HG02870 (cell line): Measurements from ENCODE around the gene C1QTNF9.
"Not testable (repeated sequence)": the region's sequence is repeated elsewhere in the genome, so short reads cannot be mapped to it uniquely, and the experiment has no call there.

Experiments
- ATAC-seq: cut with Tn5 transposase; IDR thresholded peaks from one replicate; pipeline ENCODE4 v1.9.1; 2021; ENCODE audit warnings: mild to moderate bottlenecking, moderate library complexity; ENCODE audit not compliant: unreplicated experiment

C1QTNF9 gene

GRCh38 chr13:24319641-24320040 lies 10.3 kb downstream of the C1QTNF9 start:
- ATAC-seq = not testable (repeated sequence)

GRCh38 chr13:24321416-24321815 lies 12.0 kb downstream of the C1QTNF9 start:
- ATAC-seq = not testable (repeated sequence)

GRCh38 chr13:24322470-24322869 lies 13.1 kb downstream of the C1QTNF9 start:
- not testable (repeated sequence) for ATAC-seq

- ATAC-seq = no peak
These were observed 13.8 kb downstream of the C1QTNF9 start for GRCh38 chr13:24323036-24323738.

- no peak for ATAC-seq
These were observed 14.3 kb downstream of the C1QTNF9 start for GRCh38 chr13:24323739-24324075.

GRCh38 chr13:24327598-24327997 lies 18.2 kb downstream of the C1QTNF9 start:
- not testable (repeated sequence) for ATAC-seq

DNA sequence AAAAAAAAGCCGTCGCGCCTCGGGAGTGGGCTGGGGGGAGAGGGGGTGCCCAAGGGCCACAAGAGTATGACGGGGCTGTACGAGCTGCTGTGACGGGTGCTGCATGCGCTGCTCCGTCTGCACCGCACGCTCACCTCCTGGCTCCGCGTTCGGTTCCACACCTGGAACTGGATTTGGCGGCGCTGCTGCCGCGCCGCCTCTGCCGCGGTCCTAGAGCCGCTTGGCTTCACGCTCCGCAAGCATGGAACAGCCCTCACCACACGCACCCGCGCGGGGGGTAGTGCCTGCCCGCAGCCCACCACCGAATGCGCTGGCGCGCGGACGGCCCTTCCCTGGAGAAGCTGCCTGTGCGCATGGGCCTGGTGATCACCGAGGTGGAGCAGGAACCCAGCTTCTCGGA lies 18.8 kb downstream of the C1QTNF9 start:
- ATAC-seq = no peak

GRCh38 chr13:24338721-24339120 lies 29.3 kb downstream of the C1QTNF9 start:
- ATAC-seq = no peak

GRCh38 chr13:24339937-24340607 lies 30.7 kb downstream of the C1QTNF9 start:
- no peak for ATAC-seq

DNA sequence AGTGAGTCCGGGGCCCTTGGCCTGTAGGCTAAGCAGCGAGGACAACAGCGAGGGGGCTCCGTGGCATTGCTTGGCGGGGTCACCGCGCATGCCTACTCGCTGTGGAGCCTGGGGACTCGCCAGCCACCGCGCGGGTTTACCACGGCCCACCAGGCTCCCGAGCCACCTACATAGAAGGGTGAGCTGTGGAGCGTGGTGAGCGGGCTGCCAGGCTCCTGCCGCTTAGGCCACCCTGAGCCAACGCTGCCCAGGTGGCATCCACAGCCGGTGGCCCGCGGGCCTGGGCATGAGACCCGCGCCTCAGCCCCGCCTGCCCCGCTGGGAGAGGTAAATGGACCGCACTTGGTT lies 31.2 kb downstream of the C1QTNF9 start:
- ATAC-seq = no peak

GRCh38 chr13:24341439-24341838 lies 32.1 kb downstream of the C1QTNF9 start:
- ATAC-seq = no peak

GRCh38 chr13:24348385-24348784 lies 39.0 kb downstream of the C1QTNF9 start:
- ATAC-seq = no peak

- ATAC-seq = no peak
These were observed 39.6 kb downstream of the C1QTNF9 start for GRCh38 chr13:24348797-24349515.

GRCh38 chr13:24349778-24350664 lies 40.6 kb downstream of the C1QTNF9 start:
- not testable (repeated sequence) for ATAC-seq

GRCh38 chr13:24351423-24351822 lies 42.0 kb downstream of the C1QTNF9 start:
- no peak for ATAC-seq

DNA sequence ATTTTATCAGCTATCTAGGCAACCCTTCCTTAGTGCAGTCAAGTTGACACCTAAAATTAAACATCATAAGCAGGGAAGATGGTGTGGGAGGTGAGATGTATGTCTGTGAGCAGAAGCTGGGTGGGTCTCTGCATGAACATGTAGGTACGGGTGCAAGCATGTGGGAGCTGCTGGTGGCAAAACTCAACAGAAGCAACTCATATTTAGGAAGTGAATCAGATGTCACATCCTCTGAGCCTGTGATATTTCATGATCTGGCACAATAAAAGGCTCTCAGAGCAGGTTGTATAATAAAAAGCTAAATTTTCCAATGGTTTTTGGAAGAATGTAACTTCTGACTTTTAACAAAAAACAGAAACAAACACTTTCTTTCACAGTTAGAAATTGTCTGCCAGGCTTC lies 44.4 kb downstream of the C1QTNF9 start:
- ATAC-seq = no peak

DNA sequence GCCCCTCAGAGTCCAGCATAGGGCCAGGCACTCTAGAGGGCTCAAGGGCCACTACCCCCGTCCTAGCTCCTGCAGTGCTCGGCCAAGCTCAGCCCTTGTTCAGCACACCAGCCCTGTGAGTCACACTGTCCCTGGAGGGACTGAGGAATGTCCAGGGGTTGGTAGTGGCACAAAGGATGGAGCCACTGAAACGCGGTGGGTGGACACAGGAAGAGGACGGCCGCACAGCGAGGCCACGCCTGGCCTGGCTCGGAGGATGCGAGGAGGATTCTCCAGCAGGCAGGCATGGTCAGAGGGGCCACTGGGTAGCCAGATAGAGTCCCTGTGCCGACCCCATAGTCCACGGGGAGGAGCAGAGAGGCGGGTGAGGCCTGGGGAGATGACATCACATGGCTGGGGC lies 45.7 kb downstream of the C1QTNF9 start:
- ATAC-seq = no peak

DNA sequence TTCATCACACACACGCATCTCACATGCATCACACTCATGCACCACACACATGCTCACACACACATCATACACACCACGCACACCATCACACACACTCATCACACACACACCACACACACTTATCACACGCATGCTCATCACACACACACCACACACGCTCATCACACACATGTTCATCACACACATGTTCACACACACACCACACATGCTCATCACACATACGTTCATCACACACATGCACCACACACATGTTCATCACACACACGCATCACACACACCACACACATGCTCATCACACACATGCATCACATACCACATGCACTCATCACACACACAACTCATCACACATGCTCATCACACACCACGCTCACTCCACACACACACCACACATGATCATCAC lies 46.9 kb downstream of the C1QTNF9 start:
- ATAC-seq = no peak

- ATAC-seq = no peak
These were observed 47.5 kb downstream of the C1QTNF9 start for GRCh38 chr13:24356837-24357236.

- ATAC-seq = no peak
These were observed 48.4 kb downstream of the C1QTNF9 start for GRCh38 chr13:24357756-24358155.

DNA sequence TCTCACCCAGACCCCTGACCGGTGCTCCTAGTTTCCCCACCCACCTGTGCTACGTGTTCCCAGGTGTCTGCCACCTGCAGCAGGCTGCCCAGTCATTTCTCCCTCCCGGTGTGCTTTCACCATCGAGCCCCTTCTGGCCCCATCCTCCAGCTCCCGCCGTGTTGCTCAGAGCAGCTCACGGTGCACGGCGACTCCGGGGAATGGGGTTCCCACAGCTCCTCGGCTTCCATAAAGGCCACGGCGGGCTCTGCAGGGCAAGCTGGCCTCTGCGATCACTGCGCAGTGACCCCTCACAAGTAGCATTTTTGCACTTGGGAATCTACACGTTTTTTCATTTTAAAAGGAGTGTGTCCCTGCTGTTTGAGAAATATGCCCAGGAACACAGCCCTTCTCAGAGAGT lies 49.5 kb downstream of the C1QTNF9 start:
- not testable (repeated sequence) for ATAC-seq
